AG08395 (cell line): ENCODE results near the gene MEF2C.
"Not testable (repeated sequence)": the region's sequence is repeated elsewhere in the genome, so short reads cannot be mapped to it uniquely, and the experiment has no call there.

Experiments
- DNase-seq: peaks from one replicate; pipeline ENCODE4 v3.0.0; 2012; ENCODE audit warnings: mixed read lengths, low spot score

MEF2C gene

GRCh38 chr5:88861231-88861630 is 21.8 kb downstream of the MEF2C start:
- DNase-seq = no peak

GRCh38 chr5:88860501-88860900 is 22.5 kb downstream of the MEF2C start:
- DNase-seq = peak; percentile 49

DNA sequence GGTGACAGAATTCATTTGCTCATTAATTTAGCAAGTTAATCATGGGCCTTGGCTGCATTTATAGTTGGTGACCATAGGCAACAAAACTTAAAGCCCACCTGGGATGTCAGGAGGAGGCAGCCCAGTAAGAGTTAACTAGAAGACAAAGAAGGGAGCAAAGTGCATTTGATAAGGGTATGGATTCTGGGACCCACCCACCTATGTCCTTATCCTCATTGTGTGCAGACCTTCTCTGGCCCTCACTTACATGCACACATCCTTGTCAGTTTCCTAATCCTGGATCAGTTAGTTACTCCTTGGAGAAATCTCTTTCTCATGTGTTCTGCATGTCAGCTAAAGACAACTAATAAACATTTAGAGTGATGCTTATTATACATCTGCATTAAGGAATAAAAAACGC is 24.6 kb downstream of the MEF2C start:
- DNase-seq = no peak

DNA sequence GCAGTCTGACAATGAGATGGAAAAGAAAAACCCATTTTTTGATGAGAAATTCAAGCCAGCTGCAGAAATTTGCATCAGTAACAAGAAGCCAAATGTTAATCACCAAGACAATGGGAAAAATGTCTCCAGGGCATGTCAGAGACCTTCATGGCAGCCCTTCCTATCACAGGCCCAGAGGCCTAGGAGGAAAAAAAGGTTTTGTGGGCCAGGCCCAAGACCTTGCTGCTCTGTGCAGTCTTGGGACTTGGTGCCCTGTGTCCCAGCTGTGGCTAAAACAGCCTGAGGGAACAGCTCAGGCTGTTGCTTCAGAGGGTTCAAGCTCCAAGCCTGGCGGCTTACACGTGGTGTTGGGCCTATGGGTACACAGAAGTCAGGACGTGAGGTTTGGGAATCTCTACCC is 26.6 kb downstream of the MEF2C start:
- not testable (repeated sequence) for DNase-seq

GRCh38 chr5:88854769-88855168 is 28.2 kb downstream of the MEF2C start:
- DNase-seq = no peak

GRCh38 chr5:88847420-88847819 is 35.6 kb downstream of the MEF2C start:
- DNase-seq = no peak

DNA sequence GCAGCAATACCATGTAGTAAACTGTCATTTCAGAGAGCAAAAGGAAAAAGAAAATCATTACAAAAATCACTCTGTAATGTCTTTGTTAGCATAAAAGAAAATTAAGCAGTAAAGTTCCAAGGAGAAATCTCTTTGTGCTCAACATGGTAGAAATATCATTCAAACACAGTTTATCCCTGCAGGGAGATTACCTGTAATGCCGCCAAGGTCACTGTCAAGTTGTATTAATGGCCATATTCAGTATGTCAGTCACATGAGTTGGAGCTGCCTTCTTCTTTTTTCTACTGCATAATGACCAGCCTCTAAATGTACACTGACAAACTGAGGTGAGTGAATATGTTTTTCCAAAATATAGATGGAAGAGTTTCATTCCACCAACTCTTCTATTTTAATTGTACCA is 36.5 kb downstream of the MEF2C start:
- DNase-seq = no peak

DNA sequence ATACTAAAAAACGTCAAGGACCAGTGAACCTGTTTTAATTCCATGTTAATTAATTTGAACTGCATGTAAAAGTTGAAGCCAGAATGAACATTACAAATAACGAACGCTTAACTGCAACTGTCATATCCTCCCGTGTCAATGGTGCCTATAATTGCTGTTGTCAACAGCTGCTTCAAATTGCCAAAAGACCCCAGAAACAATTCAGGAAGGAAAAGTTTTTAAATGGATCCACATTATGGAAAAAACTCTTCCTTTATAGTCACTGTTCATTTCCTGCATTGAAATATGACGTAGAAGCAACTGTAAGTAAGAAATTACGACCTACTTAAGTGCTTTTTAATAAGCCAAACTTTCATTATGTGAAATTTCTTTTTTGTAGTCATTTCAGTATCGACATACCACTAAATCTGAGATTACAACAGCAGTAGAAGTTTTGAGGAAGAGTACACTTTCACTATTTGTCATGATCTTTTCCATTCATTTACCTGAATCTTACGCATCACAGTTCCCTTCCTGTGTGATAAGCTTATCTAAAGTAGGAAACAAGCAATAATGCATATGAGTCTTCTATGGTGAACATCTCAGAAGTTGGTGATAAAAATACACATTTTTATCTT is 37.8 kb downstream of the MEF2C start:
- DNase-seq = no peak

GRCh38 chr5:88842784-88843183 is 40.2 kb downstream of the MEF2C start:
- DNase-seq = no peak

GRCh38 chr5:88841212-88841611 is 41.8 kb downstream of the MEF2C start:
- no peak for DNase-seq

DNA sequence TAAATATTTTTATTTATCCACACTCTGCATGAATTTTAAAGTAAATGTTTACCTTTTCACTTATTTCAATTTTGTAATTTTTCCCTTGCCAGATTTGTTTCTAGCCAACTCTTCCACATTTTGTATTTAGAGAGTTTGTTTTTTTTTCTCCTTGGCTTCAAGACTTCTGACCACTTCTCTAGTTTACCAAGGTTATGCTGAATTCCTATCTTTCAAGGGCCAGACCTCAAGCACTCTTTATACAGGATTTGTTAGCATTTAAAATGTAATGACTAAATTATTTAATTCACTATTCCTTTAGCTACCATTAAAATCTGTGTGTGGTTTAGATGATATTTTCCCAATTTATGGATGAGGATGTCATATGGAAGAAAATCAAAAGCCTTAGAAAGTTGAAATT is 42.5 kb downstream of the MEF2C start:
- DNase-seq = no peak

GRCh38 chr5:88839238-88839637 is 43.7 kb downstream of the MEF2C start:
- DNase-seq = no peak

- no peak for DNase-seq
Measured at GRCh38 chr5:88838500-88838899, 44.5 kb downstream of the MEF2C start.

DNA sequence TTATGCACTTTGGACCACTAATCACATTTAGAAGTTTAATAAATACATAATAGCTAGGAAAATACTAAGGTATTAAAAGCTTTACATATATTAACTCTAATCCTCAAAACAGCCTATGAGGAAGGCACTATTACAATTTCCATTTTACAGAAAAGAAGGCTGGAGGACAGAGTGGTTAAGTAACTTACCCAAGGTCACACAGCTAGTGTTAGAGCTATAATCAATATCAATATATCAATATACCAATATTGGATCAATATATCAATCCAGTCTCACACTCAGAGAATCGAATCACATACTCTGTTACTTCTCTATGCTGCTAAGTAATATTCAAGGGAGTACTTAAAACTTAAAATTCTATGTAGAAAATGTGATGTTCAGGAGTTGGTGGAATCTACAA is 45.2 kb downstream of the MEF2C start:
- DNase-seq = no peak

DNA sequence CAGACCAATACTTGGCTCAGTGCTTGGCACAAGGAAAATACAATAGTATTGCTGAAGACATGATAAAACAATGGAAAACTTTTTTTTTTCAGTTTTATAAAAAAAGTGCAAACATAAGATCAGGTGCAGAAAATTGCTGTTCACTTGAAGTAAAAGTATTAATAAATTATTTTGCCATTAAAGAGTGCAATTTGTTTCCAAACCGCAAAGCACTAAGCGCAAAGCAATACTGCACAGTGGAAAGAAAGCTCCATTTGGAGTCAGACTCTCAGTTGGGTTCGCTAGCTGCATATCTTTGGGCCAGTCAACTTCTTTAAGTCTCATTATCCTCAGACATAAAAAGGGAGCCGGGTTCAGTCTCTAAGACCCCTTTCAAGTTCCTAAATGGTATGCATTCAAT is 45.8 kb downstream of the MEF2C start:
- DNase-seq = no peak

DNA sequence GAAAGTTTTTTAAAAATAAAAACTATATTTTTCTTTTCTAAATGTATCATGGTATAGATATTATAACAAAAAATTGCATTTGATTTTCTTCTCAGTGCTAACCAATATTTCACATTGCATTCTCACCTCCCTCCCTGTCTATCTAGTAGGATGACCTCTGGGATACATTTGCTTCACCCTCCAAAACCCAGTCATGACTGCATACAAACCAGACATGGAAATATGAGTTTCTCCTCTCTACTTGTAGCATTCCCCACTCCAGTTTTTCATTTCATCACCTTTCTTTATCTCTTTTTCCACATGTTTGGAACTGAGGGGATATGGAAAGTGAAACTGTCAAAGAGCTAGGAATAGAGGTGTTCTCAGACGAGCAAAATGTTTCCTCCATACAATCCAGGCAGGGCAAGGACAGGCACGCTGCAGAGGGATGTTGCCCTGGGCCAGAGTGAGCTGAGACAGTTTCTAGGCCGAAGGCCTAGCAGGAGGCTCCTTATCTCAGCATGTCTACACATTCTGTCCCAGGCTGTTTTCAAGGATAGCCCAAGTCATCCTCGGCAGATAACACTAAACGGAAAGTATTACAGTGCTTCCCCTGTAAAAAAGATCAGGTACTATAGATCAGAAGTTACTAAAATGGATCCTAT is 46.7 kb downstream of the MEF2C start:
- DNase-seq = peak; percentile 20

DNA sequence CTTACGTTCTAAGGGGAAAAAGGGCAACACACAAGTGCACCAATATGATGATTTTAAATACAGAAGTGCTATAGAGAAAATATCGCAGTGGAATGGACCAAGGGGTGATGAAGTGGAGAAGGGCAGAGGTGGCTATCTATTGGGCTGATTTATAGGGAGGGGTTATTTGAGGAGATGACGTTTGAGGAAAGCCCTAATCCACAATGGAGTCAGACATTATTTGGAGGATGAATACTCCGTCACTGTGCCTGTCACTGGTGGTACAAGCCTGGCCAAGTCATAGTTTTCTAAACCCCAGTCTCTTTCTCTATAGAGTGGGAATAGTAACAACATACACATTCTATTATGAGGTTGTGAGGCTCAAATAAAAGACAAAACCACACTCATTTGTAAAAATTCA is 48.5 kb downstream of the MEF2C start:
- DNase-seq = no peak

DNA sequence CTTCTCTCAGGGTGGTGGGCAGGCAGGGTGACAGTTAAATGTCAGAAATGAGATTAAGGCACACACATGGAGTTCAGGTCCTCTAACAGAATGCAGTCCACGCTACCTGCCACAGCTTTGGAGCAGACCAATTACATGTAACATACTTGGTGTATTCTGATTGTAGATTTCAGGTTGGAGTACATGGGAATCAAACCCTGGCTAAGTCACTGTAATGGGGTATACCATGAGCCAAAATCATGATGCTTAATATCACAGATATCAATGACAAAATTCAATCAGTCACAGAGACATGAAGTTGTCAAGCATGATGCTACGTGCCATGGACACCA is 48.9 kb downstream of the MEF2C start:
- no peak for DNase-seq

- peak; percentile 66 for DNase-seq
Measured at GRCh38 chr5:88833371-88834130, 49.4 kb downstream of the MEF2C start.

- no peak for DNase-seq
Measured at GRCh38 chr5:88831816-88832215, 51.2 kb downstream of the MEF2C start.

GRCh38 chr5:88830567-88830966 is 52.4 kb downstream of the MEF2C start:
- DNase-seq = no peak

GRCh38 chr5:88829775-88830174 is 53.2 kb downstream of the MEF2C start:
- DNase-seq = peak; percentile 7

DNA sequence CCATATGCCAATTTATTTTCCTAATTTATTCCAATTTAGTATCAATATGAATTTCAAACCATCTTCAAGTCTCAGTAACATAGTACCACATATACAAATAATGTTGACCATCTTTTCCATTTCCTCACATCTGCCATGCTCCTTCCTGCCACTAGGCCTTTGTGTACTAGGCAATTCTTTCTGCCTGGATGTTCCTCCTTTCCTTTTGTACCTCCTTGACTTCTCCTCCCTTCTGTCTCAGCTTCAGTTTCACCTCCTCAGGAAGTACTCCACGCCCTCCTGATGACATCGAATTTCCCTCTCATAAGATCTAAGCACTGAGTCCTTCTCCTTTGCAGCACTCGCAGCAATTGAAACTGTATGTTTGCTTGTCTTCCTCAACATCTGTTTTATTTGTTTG is 53.9 kb downstream of the MEF2C start:
- peak; percentile 24 for DNase-seq

DNA sequence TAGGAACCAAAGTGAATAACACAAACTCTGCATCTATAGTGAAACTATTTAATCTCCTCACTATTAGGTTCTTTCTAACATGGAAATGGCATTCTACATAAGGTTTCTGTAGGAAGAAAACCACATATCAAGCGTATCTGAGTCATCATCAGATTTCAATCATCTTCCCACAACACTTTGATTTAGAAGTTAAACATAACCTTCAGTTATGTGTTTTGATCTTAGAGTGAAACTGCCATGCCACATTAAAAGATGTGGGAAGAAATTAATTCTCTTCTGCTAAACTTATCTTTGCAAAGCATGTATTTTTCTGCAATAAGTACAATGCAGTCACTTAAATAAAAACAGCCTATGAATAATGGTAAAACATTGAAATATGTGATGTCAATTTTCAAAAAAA is 55.0 kb downstream of the MEF2C start:
- DNase-seq = no peak
